ENCODE data around the gene NFIA.

The NFIA gene

DNA sequence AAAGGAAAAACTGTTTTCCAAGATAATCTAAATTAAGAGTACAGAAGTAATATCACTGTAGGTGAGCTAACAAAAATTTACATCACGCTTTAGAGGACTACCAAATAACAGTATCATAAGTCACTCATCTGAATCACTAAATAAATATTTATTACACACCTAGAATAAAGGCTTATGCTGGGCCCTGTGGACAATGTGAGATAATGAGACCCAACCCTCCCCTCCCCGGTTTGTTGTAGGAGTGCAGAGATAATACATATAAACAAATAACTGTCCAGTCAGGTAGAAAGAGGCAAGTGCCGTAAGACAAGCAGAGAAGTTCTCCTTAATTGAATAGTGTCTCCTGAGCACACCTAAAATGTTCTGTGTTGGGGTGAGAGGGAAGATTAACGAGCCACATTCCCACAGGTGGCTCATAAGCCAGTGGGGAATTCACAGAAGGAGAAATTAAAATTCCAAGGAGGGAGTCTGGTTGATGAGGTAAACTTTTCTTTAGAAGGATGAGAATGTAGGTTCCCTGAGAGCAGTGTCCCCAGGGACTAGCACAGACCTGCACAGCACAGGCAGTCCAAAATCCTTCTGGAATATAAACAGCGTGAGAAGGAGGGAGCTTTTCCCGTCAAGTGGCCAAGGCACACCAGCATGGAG is 241.4 kb downstream of the NFIA start:
- peak in 1 of 2 experiments; percentile 39 for DNase-seq (ENCODE audit: low read depth in 1 of 2, low spot score in 1 of 2)
- in situ Hi-C loops (cut with HindIII; ENCODE audit: low pct_unique_long_range_greater_than_20kb, low sequenced_read_pairs) = no loop called here
- TF ChIP-seq JUND (IDR thresholded peaks at IDR 0.05; ENCODE audit: low read depth) = no peak

DNA sequence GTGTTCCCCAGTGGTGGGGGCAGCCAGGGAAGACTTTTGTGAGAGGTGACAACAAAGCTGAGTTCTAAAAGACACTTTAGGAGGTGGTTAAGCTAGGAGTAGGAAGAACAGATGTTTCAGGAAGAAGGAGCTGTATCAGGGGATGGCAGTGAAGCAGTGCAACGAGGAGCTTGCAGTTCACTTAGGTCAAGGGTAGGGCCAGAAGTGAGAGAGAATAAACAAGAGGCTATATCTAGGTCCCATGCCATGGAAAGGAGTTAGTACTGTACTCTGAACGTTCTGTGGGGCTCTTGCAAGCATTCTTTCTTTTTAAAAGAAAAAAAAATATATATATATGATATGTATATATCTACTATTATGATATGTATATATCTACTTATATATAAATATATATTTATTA is 244.4 kb downstream of the NFIA start:
- DNase-seq (ENCODE audit: low read depth in 1 of 2, low spot score in 1 of 2) = no peak
- in situ Hi-C loops (cut with HindIII; ENCODE audit: low pct_unique_long_range_greater_than_20kb, low sequenced_read_pairs) = no loop called here
- TF ChIP-seq JUND (IDR thresholded peaks at IDR 0.05; ENCODE audit: low read depth) = no peak

DNA sequence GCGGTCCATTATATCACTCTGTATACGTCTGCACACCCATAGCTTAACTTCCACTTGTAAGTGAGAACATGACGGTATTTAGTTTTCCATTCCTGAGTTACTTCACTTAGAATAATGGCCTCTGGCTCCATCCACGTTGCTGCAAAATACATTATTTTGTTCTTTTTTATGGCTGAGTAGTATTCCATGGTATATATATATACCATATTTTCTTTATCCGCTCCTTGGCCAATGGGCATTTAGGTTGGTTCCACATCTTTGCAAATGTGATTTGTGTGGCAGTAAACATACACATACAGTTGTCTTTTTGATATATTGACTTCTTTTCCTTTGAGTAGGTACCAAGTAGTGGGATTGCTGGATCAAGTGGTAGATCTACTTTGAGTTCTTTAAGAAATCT is 245.1 kb downstream of the NFIA start:
- no peak for DNase-seq (ENCODE audit: low read depth in 1 of 2, low spot score in 1 of 2)
- TF ChIP-seq JUND (IDR thresholded peaks at IDR 0.05; ENCODE audit: low read depth) = no peak
- in situ Hi-C loops (cut with HindIII; ENCODE audit: low pct_unique_long_range_greater_than_20kb, low sequenced_read_pairs) = no loop called here

DNA sequence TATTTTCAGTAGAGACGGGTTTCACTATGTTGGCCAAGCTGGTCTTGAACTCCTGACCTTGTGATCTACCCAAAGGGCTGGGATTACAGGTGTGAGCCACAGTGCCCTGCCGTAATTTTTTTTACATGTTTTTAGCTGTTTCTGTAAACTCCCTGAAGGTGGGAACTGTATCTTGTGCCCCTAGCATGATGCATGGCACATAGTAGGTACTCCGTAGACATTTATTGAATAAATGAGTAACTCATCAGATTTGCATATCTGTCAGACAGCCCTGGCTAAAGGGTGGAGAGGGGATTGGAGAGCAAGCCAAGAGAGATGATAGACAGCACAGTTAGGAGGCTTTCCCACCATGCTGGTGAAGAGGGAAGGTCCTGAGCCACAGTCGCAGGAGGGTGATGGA is 247.2 kb downstream of the NFIA start:
- TF ChIP-seq JUND (IDR thresholded peaks at IDR 0.05; ENCODE audit: low read depth) = no peak
- in situ Hi-C loops (cut with HindIII; ENCODE audit: low pct_unique_long_range_greater_than_20kb, low sequenced_read_pairs) = no loop called here
- no peak for DNase-seq (ENCODE audit: low read depth in 1 of 2, low spot score in 1 of 2)

DNA sequence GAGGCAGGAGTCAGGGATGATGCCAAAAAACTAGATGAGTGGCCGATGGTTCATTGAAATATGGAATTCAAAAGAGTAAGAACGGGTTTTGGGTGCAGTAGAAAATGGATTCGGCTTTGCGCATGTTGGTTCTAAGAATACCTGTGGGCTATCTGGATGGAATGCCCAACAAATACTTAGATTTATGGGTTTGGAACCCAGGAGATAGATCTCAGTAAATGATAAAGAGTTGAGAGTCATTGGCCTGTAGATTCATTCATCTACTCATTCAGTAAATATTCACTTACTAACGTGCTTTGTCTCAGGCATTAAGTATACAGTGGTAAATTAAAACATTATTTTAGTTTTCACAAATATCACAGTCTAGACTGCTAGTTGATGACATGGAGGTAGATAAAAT is 247.7 kb downstream of the NFIA start:
- in situ Hi-C loops (cut with HindIII; ENCODE audit: low pct_unique_long_range_greater_than_20kb, low sequenced_read_pairs) = no loop called here
- TF ChIP-seq JUND (IDR thresholded peaks at IDR 0.05; ENCODE audit: low read depth) = no peak
- DNase-seq (ENCODE audit: low read depth in 1 of 2, low spot score in 1 of 2) = no peak

DNA sequence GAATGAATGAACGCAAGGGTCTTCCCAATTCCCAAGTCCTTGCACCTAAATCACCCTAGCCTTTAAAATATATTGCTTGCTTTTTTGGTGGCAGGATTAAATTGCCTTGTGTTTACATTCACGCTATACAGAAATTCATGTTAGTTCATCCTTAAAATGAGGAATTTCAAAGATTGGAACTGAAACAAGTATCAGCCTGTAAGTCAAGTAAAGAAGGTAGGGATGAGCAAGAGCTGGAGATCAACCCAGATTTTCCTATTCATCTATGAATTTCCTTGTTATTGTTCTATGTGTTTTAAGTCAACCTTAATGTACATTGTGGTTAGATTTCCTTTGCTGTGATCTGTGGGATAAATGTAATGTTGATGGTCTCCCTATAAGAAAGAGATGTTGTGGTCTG is 248.2 kb downstream of the NFIA start:
- in situ Hi-C loops (cut with HindIII; ENCODE audit: low pct_unique_long_range_greater_than_20kb, low sequenced_read_pairs) = no loop called here
- TF ChIP-seq JUND (IDR thresholded peaks at IDR 0.05; ENCODE audit: low read depth) = no peak
- no peak for DNase-seq (ENCODE audit: low read depth in 1 of 2, low spot score in 1 of 2)

DNA sequence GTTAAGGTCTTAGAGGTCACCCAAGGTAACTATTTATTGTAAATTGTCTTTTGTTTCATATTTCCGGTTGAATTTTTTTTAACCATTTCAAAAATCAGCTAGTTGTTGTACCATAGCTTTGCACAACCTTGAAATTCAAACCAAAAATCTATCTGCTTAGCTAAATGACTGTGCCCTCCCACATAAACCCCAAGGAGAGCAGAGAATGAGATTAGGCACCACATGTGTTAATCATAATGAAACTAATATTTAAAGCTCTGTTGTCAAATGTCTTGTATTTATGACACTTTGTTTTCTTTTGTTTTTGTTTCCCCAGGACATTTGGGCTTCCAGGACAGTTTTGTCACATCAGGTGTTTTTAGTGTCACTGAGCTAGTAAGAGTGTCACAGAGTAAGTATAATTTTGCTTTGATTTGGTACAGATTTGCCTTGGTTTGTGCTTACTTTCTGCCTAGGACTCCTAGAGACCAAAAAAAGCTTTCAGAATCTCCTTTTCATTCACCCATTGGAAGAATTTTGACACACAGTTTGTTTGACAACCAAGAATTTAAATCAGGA is 249.9 kb downstream of the NFIA start:
- DNase-seq (ENCODE audit: low read depth in 1 of 2, low spot score in 1 of 2) = no peak
- in situ Hi-C loops (cut with HindIII; ENCODE audit: low pct_unique_long_range_greater_than_20kb, low sequenced_read_pairs) = no loop called here
- no peak for TF ChIP-seq JUND (IDR thresholded peaks at IDR 0.05; ENCODE audit: low read depth)

DNA sequence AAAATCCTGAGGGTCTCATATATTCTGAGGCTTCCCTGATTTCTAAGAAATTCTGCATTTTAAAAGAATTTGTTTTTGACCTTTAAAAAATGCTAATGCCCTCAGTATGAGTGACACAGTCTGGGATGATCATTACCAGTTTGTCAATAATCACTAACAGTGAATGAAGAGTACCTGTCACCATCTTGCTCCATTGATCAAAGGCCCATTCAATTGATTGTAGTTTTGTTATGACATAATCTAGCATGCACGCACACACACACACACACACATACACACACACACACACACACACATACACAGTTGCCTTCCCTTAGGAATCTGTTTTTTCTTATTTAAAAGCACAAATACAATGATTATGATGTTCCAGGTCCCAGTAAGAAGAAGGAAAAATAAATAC is 250.4 kb downstream of the NFIA start:
- TF ChIP-seq JUND (IDR thresholded peaks at IDR 0.05; ENCODE audit: low read depth) = no peak
- in situ Hi-C loops (cut with HindIII; ENCODE audit: low pct_unique_long_range_greater_than_20kb, low sequenced_read_pairs) = no loop called here
- DNase-seq (ENCODE audit: low read depth in 1 of 2, low spot score in 1 of 2) = no peak

DNA sequence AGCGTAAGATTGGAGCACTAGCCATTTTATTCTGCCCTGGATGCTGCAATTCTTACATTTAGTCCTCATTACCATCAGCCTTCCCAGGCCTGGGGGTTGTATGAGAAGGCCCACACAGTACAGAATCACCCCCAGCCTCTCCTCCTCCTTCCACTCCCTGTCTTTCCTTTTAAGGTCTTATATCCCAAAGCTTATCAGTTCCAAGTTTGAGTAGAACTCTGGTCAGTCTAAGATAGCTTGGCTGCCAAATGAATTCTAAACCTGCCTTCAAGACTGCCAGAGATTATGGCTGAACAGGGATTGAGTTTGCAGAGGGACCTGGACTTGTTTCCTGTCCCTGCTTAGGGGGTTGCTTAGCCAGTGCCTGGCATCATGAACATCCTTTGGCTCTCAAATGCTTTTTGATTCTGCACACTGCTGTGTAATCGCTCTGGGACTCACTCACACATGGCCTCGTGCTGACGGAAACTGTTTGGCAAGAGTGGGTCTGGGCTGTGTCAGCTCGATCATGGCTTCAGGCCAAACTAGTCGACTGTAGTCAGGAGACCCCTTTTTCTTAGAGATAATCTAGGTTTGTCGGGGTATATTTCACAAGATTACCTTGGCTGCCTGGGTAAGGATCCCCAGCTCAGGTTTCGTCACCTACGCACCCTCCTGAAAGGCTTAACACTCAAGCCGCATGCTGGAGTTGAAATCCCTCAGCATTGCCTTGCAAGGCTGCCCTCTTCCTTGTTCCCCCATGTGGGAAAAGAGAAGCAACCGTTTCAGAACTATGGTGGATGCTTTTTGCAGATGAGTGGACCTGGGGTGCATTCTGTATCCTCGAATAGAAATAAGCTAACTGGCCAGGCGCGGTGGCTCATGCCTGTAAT is 252.6 kb downstream of the NFIA start:
- TF ChIP-seq JUND (IDR thresholded peaks at IDR 0.05; ENCODE audit: low read depth) = no peak
- in situ Hi-C loops (cut with HindIII; ENCODE audit: low pct_unique_long_range_greater_than_20kb, low sequenced_read_pairs) = no loop called here

DNA sequence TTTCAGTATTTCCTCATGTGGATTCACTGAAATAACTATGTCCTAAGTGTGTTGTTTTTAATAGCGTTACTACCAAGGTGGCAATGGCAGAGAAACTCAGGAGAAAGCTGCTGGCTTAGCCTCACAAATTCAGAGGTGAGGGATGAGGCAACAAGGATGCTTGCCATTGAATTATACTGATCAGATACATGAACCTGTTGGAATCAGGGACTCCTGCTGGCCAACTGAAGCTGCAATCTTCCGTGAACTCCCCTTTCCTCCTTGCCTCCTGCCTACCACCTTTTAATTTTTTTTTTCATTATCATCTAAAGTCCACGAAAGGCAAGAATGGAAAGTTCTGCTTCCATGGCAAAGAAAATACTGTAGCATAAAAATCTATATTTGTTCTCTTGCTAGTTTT is 254.7 kb downstream of the NFIA start:
- no peak for TF ChIP-seq JUND (IDR thresholded peaks at IDR 0.05; ENCODE audit: low read depth)
- no peak for DNase-seq (ENCODE audit: low read depth in 1 of 2, low spot score in 1 of 2)
- in situ Hi-C loops (cut with HindIII; ENCODE audit: low pct_unique_long_range_greater_than_20kb, low sequenced_read_pairs) = no loop called here

More for the DNA sequence above, 252.6 kb downstream of the NFIA start:
- DNase-seq (ENCODE audit: low read depth in 1 of 2, low spot score in 1 of 2) = no peak

DNA sequence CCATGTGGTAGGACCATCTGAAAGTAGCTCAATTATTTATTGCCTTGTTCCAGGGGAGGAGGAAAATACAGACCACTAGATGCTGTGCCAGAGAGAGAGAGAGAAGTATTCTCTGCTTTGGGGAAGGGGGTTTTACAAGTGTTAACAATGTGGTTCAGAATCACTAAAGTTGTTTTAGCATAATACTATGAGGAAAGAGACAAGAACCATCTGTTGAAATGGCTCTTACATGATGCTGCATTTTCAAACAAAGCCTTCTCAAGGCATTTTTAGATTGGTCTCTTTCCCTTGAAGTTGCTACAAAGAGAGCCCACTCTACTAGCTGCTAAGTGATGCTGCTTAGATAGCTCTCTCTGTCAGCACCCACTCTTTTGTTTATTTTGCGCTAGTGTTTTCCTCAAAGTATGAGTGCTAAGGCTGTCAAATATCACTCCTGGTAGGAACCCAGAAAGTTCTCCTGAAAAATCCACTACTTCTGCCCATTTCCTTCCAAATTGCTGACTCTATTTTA is 255.1 kb downstream of the NFIA start:
- in situ Hi-C loops (cut with HindIII; ENCODE audit: low pct_unique_long_range_greater_than_20kb, low sequenced_read_pairs) = no loop called here
- DNase-seq (ENCODE audit: low read depth in 1 of 2, low spot score in 1 of 2) = no peak
- no peak for TF ChIP-seq JUND (IDR thresholded peaks at IDR 0.05; ENCODE audit: low read depth)

DNA sequence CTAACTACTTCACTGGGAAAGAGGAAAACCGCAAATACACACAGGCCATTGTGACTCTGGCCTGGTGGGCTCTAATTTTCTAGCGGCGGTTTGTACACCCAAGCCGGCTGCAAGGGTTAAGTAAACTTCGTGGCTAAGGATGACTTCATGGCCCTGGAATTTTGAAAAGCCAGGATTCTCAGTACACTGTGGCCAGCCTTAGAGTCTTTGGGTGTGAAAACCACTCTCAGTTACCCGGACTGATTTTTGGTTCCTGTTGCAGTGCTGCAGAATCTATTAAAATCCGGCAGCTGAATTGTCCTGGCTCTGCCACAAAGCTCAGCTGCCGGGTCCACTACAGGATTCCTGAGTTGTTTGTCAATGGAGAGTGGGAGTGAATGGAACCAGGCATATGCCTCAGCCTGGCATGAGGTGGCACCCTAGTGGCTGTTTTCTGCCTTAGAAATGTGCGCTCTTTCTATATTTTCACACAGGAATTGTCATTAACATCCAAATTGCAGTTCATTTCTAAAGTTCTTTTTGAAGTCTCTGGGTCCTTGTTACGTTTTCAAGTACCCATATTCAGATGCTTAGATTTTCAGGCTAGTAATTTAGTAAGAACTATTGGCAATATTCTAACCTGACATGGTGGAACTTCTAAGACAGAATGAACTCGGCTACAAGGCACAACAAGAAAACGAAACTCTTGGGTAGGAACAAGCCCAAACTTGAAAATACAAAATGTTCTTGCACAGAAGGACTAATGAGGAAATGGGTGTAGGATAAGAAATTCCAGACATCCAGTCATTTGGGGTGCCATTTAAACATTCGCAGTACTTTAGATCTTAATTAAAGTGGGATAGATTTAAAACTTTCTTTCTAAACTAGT is 255.9 kb downstream of the NFIA start:
- DNase-seq (ENCODE audit: low read depth in 1 of 2, low spot score in 1 of 2) = peak; percentile 26 to 87
- TF ChIP-seq JUND (IDR thresholded peaks at IDR 0.05; ENCODE audit: low read depth) = peak; percentile 82; the same call in 1 of the 2 replicates
- in situ Hi-C loops (cut with HindIII; ENCODE audit: low pct_unique_long_range_greater_than_20kb, low sequenced_read_pairs) = no loop called here

Data from T47D (cell line).